ENCODE measurements around the gene RBL2. TPM values are rescaled to one million over a fixed set of nuclear protein-coding genes. Genes with fewer than 3 reads are reported as not detected.
"Not testable (repeated sequence)": the region's sequence is repeated elsewhere in the genome, so short reads cannot be mapped to it uniquely, and the experiment has no call there.

Gene RBL2
- total RNA-seq, 1 donor, result 46.2 TPM

DNA sequence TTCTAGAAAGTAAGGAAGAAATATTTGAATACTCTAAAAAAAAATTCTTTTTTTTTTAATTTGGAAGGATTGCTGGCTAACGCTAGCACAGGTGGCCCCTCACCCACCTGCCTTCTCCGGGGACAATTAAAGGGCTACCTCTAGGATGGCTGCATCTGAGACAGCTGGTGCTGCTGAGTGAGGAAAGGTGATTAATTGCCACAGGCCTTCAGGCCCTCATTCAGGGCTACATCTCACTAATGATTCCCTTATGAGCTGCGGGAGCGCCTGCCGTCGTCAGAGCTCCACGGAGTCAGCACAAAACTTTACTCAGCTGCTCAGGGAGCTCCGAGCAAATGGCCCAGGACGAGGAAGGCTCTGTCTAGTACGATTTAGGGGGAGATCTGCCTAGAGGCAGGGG lies 95.8 kb downstream of the RBL2 start:
- no peak for TF ChIP-seq CTCF (IDR thresholded peaks at IDR 0.05; ENCODE audit: insufficient read depth, low read length)
- DNase-seq (ENCODE audit: low read depth), result no peak
- H3K4me3 ChIP-seq (ENCODE audit: low read depth, low read length), result no peak overlapping the region

DNA sequence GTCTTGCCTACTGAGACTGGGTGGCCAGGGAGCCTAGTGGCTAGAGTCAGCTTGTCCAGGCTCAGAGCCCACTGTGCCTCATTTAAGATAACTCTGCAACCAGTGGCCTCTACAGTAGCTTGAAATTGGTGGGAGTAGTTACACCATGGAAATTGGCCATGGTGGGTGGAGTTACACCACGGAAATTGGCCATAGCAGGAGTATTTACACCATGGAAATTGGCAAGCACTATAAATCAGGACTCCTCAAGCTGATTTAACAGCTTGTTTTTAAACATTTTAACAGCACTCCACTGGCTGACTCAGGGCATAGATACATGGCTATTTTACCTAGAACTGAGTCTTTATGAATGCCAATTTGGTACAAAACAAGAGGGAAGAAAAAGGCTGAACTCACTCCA lies 96.5 kb downstream of the RBL2 start:
- no peak for DNase-seq (ENCODE audit: low read depth)
- TF ChIP-seq CTCF (IDR thresholded peaks at IDR 0.05; ENCODE audit: insufficient read depth, low read length), result no peak
- H3K4me3 ChIP-seq (ENCODE audit: low read depth, low read length), result no peak overlapping the region

GRCh38 chr16:53534206-53534605 lies 99.9 kb downstream of the RBL2 start:
- no peak overlapping the region for H3K4me3 ChIP-seq (ENCODE audit: low read depth, low read length)
- no peak for TF ChIP-seq CTCF (IDR thresholded peaks at IDR 0.05; ENCODE audit: insufficient read depth, low read length)
- DNase-seq (ENCODE audit: low read depth), result no peak

GRCh38 chr16:53537626-53538025 lies 103.4 kb downstream of the RBL2 start:
- TF ChIP-seq CTCF (IDR thresholded peaks at IDR 0.05; ENCODE audit: insufficient read depth, low read length), result no peak
- no peak for DNase-seq (ENCODE audit: low read depth)
- no peak overlapping the region for H3K4me3 ChIP-seq (ENCODE audit: low read depth, low read length)

DNA sequence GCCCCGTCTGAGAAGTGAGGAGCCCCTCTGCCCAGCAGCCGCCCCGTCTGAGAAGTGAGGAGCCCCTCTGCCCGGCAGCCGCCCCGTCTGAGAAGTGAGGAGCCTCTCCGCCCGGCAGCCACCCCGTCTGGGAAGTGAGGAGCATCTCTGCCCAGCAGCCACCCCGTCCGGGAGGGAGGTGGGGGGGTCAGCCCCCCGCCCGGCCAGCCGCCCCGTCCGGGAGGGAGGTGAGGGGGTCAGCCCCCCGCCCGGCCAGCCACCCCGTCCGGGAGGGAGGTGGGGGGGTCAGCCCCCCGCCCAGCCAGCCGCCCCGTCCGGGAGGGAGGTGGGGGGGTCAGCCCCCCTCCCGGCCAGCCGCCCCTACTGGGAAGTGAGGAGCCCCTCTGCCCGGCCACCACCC lies 105.1 kb downstream of the RBL2 start:
- not testable (repeated sequence) for H3K4me3 ChIP-seq (ENCODE audit: low read depth, low read length); DNase-seq (ENCODE audit: low read depth)

DNA sequence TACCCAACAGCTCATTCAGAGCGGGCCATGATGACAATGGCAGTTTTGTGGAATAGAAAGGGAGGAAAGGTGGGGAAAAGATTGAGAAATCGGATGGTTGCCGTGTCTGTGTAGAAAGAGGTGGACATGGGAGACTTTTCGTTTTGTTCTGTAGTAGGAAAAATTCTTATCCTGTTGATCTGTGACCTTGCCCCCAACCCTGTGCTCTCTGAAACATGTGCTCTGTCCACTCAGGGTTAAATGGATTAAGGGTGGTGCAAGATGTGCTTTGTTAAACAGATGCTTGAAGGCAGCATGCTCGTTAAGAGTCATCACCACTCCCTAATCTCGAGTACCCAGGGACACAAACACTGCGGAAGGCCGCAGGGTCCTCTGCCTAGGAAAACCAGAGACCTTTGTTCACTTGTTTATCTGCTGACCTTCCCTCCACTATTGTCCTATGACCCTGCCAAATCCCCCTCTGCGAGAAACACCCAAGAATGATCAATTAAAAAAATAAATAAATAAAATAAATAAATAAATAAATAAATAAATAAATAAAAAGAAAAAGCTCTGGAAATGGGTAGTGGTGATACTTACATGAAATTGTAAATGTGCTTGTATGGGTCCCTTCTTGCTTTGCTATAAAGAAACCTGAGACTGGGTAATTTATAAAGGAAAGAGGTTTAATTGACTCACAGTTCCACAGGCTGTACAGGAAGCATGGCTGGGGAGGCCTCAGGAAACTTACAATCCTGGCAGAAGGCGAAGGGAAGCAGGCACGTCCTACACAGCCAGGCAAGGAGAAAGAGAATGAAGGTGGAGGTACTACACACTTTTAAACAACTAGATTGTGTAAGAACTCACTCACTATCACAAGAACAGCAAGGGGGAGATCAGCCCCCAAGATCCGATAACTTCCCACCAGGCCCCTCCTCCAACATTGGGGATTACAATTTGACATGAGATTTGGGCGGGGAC lies 105.8 kb downstream of the RBL2 start:
- DNase-seq (ENCODE audit: low read depth); H3K4me3 ChIP-seq (ENCODE audit: low read depth, low read length): not testable (repeated sequence)

Small RNA genes lying within 50 kb of the gene (small RNA-seq; reads per million reads assigned to genes)
- not detected for gene RNU6-1153P

Other genes starting within 250 kb of the RBL2 start
- 21.7 and 29.6 TPM in 2 replicates for gene AKTIP, start 68.7 kb downstream of the RBL2 start, total RNA-seq (ENCODE audit: low replicate concordance)

Data from fibroblast of the aortic adventitia (primary cell).